GM13977 (cell line): ENCODE measurements around the gene SH3YL1.

Source experiments
- DNase-seq: peaks from one replicate; pipeline ENCODE4 v3.0.0; 2012; ENCODE audit warnings: low spot score
- in situ Hi-C: fragments of 300-500 bp; cut with MboI; formaldehyde crosslinking; loops from one replicate; pipeline ENCODE4 v1.12.0; 2022; ENCODE audit warnings: low sequenced_read_pairs, low pct_unique_long_range_greater_than_20kb, mixed read lengths, inconsistent platforms; ENCODE audit not compliant: unreplicated experiment
- TF ChIP-seq, protein P1 (sequence below): IDR thresholded peaks from 2 replicates; pipeline ENCODE4 v1.5.1; 2012; ENCODE audit warnings: mild to moderate bottlenecking, control low read depth; ENCODE audit not compliant: insufficient read depth; ENCODE audit errors: extremely low read depth, missing control alignments

SH3YL1 gene

DNA sequence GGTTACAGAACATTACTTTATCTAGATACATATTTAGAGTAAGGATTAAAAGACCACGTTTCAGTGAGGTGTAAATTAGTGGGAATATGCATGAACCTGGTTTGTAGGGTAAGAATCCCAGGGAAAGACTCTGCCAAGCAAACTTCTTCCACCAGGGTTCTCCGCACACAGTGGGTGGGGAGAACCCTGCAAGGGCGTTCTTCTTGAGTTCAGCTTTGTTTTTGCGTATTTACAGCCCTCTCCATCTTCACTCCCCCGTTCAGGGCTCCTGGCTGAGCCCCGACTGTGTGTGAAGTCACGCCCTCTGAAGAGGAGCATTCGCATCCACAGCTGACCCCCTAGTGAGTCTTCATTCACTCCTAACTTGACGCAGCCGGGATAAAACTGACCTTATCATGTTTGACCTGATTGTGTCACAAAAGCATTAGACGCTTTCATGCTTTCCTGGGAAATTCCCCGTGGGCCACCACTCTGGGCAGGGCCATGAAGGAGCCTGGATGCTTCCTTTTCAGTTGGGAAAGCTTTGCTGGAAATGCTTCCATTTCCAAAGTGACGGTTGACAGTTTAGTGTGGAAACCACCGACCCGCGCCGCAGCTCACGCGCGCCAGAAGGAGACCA is 23.1 kb upstream of the SH3YL1 start:
- in situ Hi-C loops = no loop called here
- TF ChIP-seq, protein P1, sequence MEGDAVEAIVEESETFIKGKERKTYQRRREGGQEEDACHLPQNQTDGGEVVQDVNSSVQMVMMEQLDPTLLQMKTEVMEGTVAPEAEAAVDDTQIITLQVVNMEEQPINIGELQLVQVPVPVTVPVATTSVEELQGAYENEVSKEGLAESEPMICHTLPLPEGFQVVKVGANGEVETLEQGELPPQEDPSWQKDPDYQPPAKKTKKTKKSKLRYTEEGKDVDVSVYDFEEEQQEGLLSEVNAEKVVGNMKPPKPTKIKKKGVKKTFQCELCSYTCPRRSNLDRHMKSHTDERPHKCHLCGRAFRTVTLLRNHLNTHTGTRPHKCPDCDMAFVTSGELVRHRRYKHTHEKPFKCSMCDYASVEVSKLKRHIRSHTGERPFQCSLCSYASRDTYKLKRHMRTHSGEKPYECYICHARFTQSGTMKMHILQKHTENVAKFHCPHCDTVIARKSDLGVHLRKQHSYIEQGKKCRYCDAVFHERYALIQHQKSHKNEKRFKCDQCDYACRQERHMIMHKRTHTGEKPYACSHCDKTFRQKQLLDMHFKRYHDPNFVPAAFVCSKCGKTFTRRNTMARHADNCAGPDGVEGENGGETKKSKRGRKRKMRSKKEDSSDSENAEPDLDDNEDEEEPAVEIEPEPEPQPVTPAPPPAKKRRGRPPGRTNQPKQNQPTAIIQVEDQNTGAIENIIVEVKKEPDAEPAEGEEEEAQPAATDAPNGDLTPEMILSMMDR = no peak
- no peak for DNase-seq

DNA sequence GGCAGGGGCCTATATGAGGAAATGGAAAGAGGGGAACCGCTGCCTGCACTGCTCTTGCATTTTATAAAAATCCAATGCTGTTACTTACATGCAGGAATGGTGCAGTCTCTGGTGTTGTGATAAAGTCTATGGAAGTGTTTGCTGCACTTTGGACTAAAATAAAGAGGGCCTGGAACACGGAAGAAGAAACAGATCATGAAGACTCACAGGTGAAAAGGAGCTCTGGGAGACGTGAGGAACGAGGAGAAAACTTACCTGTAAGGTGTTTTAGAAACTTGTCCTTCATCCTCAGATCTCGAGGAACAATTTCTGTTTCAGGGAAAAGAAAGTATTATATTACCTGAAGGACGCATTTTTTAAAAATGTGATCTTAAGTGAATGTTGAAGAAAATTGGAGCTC is 22.2 kb upstream of the SH3YL1 start:
- in situ Hi-C loops = no loop called here
- TF ChIP-seq, protein P1 = no peak
- no peak for DNase-seq

DNA sequence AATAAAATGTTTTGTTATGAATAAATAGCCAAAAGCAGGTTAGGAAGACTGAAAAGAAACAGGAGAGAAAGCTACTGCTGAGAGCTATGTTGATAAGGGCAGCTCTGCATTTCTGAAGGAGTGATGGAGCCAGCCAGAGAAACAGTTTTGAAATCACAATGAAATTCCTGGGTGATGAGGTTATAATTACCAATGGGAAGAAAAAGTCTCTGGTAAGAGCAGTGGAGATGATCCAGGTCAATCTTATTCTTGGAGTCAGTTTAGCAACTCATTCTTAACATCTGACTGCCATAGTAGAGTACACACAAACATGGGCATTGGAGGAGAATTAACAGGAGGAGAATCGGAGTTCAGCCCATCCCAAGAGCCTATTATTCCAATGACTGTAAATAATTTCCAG is 21.7 kb upstream of the SH3YL1 start:
- TF ChIP-seq, protein P1 = no peak
- DNase-seq = no peak
- in situ Hi-C loops = no loop called here

DNA sequence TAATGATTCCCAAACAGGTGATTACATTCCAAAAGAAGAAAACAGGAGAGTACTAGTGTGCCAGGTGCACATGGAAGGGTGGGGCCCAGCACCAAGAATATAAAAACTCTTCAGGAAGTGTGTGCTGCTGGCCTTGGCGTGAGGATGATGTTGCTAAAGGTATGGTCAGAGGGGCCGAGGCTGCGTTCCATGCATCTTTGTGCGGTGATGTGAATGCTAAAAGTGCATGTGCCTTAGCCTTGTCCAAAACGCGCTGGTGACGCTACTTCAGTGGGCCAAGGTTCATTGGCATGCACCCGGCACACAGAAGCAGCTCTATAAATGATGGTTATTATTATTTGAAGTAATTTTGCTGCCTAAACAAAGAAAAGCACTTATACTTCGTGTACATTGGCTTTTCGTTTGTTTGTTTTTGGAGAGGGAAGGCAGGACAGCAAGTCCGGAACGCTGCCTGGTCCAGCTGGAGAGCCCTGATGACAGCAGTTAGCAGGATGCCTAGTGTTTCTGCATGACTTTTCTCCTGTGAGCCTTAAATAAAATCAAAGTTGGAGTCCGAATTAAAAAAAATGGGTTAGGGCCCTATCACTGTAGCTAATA is 21.2 kb upstream of the SH3YL1 start:
- TF ChIP-seq, protein P1 = no peak
- in situ Hi-C loops = no loop called here
- no peak for DNase-seq

DNA sequence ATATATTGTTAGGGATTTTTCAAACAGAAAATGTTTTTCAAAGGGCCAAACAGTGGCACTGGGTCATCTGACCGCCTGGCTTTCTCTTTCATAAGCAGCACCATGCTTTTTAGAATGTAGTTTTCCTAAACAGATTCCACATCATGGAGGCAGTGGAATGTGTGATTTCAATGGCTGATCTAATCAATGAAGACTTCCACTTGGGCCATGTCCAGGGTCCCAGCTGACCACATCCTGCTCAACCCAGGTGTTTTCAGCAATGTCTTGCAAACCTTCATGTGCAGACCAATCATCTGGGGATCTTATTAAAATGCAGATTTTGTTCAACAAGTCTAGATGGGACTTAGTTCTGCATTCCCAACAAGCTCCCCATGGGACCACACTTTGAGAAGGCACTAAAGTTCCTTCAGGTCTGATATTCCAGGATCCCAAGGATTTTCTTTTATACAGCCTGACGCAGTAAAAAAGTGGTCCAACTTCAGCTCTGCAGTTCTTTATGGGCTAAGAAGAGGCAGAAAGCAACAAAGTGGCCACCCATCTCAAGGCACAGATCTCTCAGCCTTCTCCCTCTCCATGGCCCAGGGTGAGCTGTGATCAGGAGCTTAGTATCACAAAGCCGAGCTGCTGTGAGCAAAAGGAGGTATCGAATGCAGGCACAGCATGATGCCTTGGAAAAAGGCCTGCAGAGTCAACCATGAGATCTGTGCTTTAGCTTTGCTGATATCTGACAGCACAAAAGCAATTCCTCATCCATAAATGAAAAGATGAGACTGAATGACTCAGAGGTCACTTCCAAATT is 20.4 kb upstream of the SH3YL1 start:
- in situ Hi-C loops = no loop called here
- TF ChIP-seq, protein P1 = no peak
- DNase-seq = no peak

DNA sequence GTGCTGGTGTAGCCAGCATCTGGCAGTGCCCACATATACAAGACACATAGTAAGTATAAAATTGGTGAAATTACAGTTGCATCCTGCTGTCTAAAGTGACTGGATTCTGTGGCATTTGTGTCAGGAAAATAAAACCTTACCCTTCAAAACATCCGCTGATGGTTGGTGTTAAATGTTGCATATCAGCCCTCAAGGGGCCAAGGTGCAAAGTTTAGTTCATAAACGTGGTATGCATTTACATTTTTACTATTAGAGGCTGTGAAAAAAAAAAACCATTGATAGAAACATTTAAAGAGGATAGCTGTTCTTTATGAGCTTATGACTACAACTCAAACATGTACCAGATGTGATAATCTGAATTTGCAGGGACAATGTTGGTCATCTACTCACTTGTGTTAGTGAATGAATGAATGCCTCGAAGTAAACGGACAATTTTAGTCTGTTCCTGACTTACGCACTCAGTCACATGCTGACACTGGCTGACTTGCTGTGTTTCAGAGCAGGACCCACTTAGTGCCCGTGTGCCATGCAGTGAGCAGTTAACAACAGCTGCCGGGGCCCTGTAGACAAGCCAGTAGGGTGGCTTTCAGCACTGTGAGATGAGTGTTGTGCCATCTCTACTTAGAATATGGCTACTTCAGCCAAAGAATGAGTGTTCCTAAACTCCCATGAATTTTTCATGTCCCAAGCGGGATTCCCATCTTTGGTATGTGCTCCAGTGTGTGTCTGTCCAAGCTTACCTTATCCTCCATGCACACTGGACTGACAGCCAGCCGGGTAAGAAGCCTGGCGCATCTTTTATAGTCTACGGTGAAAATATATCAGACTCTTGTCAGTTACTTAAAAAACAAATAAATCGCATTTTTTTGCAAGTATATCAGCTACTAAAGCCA is 18.8 kb upstream of the SH3YL1 start:
- DNase-seq = no peak
- TF ChIP-seq, protein P1 = no peak
- in situ Hi-C loops = no loop called here
